Large intestine (tissue), 3 donors: ENCODE results near the gene CTRB2. TPM values are rescaled to one million over a fixed set of nuclear protein-coding genes. Genes with fewer than 3 reads are reported as not detected.
A peak's percentile ranks its signal among the peaks of the same experiment; 100 is the strongest.

Source experiments
- DNase-seq, 2 donors: peaks; one replicate each; pipeline versions ENCODE4 v3.0.0 to v3.0.0-alpha.2; 2013
- H3K27ac ChIP-seq: one replicate; pipeline ENCODE4 v1.5.1; 2013; ENCODE audit warnings: low read length
- H3K27me3 ChIP-seq: 2 replicates; pipeline ENCODE4 v1.6.1; 2013; ENCODE audit warnings: low read length; ENCODE audit not compliant: control insufficient read depth, insufficient read depth
- H3K36me3 ChIP-seq: 2 replicates; pipeline ENCODE4 v1.6.1; 2013; ENCODE audit warnings: low read length; ENCODE audit not compliant: control insufficient read depth, insufficient read depth
- H3K4me1 ChIP-seq: one replicate; pipeline ENCODE4 v1.6.1; 2013; ENCODE audit warnings: low read length; ENCODE audit not compliant: control insufficient read depth, insufficient read depth
- H3K4me3 ChIP-seq: one replicate; pipeline ENCODE4 v1.5.1; 2013; ENCODE audit warnings: low read length
- H3K9me3 ChIP-seq: one replicate; pipeline ENCODE4 v1.6.1; 2013; ENCODE audit warnings: mild to moderate bottlenecking, low read depth, low read length, moderate library complexity; ENCODE audit not compliant: control insufficient read depth
- WGBS: methylation state at CpG from one replicate; pipeline ENCODE4 v1.1.5; 2013; ENCODE audit warnings: low lambda C conversion rate; ENCODE audit not compliant: insufficient coverage; 5-methylcytosine and 5-hydroxymethylcytosine counted together
- polyA plus RNA-seq: library from polyadenylated mRNA; unstranded; fragments of 120-200 nt; gene quantifications from one replicate; pipeline ENCODE4 v1.2.1, GENCODE V29; 2013

Gene CTRB2
- polyA plus RNA-seq, 1 donor: not detected

- WGBS: no CpG with 5 or more reads among the region's 6 CpGs
- no peak overlapping the region for H3K27ac ChIP-seq
- no peaks in the 10 kb centered on the region for H3K4me1 ChIP-seq
- H3K4me3 ChIP-seq: no peak overlapping the region
- no peaks in the 10 kb centered on the region for H3K27me3 ChIP-seq
- H3K36me3 ChIP-seq: no peaks in the 10 kb centered on the region
- no peaks in the 10 kb centered on the region for H3K9me3 ChIP-seq
- DNase-seq: no peak
Measured at GRCh38 chr16:75204410-75204758, 2.6 kb downstream of the CTRB2 start.

- DNase-seq: no peak
- no peaks in the 10 kb centered on the region for H3K9me3 ChIP-seq
- no CpG with 5 or more reads among the region's 13 CpGs for WGBS
- H3K4me3 ChIP-seq: no peak overlapping the region
- H3K27me3 ChIP-seq: no peaks in the 10 kb centered on the region
- no peak overlapping the region for H3K27ac ChIP-seq
- H3K36me3 ChIP-seq: no peaks in the 10 kb centered on the region
- H3K4me1 ChIP-seq: no peaks in the 10 kb centered on the region
Measured at GRCh38 chr16:75203667-75204409, 3.1 kb downstream of the CTRB2 start.

- DNase-seq: no peak
- no CpG with 5 or more reads among the region's 12 CpGs for WGBS
- peaks cover 2% of the 10 kb centered on the region for H3K27me3 ChIP-seq
- no peaks in the 10 kb centered on the region for H3K4me1 ChIP-seq
- H3K36me3 ChIP-seq: no peaks in the 10 kb centered on the region
- no peaks in the 10 kb centered on the region for H3K9me3 ChIP-seq
- H3K27ac ChIP-seq: no peak overlapping the region
- H3K4me3 ChIP-seq: no peak overlapping the region
Measured at GRCh38 chr16:75203096-75203495, 3.9 kb downstream of the CTRB2 start.

- H3K27me3 ChIP-seq: peaks cover 8% of the 10 kb centered on the region
- no peak for DNase-seq
- no peak overlapping the region for H3K4me3 ChIP-seq
- H3K36me3 ChIP-seq: no peaks in the 10 kb centered on the region
- WGBS: 94% methylated on average over 2 of the region's 13 CpGs
- no peaks in the 10 kb centered on the region for H3K4me1 ChIP-seq
- H3K9me3 ChIP-seq: no peaks in the 10 kb centered on the region
- no peak overlapping the region for H3K27ac ChIP-seq
Measured at GRCh38 chr16:75202069-75202590, 4.8 kb downstream of the CTRB2 start.

GRCh38 chr16:75198135-75198600 is 8.8 kb downstream of the CTRB2 start:
- H3K4me1 ChIP-seq: no peaks in the 10 kb centered on the region
- no peaks in the 10 kb centered on the region for H3K36me3 ChIP-seq
- H3K9me3 ChIP-seq: no peaks in the 10 kb centered on the region
- H3K27ac ChIP-seq: no peak overlapping the region
- no peak overlapping the region for H3K4me3 ChIP-seq
- no CpG with 5 or more reads among the region's 18 CpGs for whole genome bisulfite sequencing
- DNase-seq: peak; percentile 12 to 18
- peaks cover 8% of the 10 kb centered on the region for H3K27me3 ChIP-seq

- no peaks in the 10 kb centered on the region for H3K36me3 ChIP-seq
- no peak overlapping the region for H3K27ac ChIP-seq
- WGBS: 100% methylated on average over 1 of the region's 14 CpGs
- no peaks in the 10 kb centered on the region for H3K4me1 ChIP-seq
- no peaks in the 10 kb centered on the region for H3K9me3 ChIP-seq
- DNase-seq: no peak
- no peak overlapping the region for H3K4me3 ChIP-seq
- H3K27me3 ChIP-seq: peaks cover 8% of the 10 kb centered on the region
Measured at GRCh38 chr16:75197522-75198134, 9.3 kb downstream of the CTRB2 start.

GRCh38 chr16:75196836-75197235 is 10.1 kb downstream of the CTRB2 start:
- Histone ChIP-seq H3K4me3 (no peak overlapping the region), H3K27me3 (peaks cover 8% of the 10 kb centered on the region), H3K4me1 (no peaks in the 10 kb centered on the region), H3K27ac (no peak overlapping the region), H3K9me3 (no peaks in the 10 kb centered on the region), H3K36me3 (no peaks in the 10 kb centered on the region)
- DNase-seq: no peak
- WGBS: no CpG with 5 or more reads among the region's 9 CpGs

GRCh38 chr16:75195811-75196790 is 10.9 kb downstream of the CTRB2 start:
- H3K4me1 ChIP-seq: no peaks in the 10 kb centered on the region
- H3K36me3 ChIP-seq: no peaks in the 10 kb centered on the region
- no peak overlapping the region for H3K27ac ChIP-seq
- H3K4me3 ChIP-seq: no peak overlapping the region
- peaks cover 8% of the 10 kb centered on the region for H3K27me3 ChIP-seq
- H3K9me3 ChIP-seq: no peaks in the 10 kb centered on the region
- DNase-seq: no peak
- WGBS: 93% methylated on average over 3 of the region's 24 CpGs

- Histone ChIP-seq H3K4me1 (no peaks in the 10 kb centered on the region), H3K36me3 (no peaks in the 10 kb centered on the region), H3K9me3 (no peaks in the 10 kb centered on the region), H3K4me3 (no peak overlapping the region), H3K27ac (no peak overlapping the region), H3K27me3 (peaks cover 8% of the 10 kb centered on the region)
- DNase-seq: no peak
- WGBS: no CpG with 5 or more reads among the region's 10 CpGs
Measured at GRCh38 chr16:75193730-75194444, 13.1 kb downstream of the CTRB2 start.
